ENCODE results near the gene NDUFB5.

DNA sequence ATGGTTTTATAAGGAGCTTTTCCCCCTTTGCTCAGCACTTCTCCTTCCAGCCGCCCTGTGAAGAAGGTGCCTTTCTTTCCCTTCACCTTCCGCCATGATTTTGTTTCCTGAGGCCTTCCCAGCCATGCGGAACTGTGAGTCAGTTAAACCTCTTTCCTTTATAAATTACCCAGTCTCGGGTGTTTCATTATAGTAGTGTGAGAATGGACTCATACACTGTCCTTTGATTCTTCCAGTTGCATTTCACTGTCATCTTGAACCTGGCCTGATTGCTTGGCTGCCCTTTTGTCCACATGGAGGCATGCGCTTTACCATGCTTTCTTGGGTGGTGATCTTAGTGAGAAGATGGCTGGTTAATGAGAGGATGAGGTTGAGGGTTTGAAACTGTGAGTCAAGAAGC lies 71.5 kb downstream of the NDUFB5 start:
- no peak for TF ChIP-seq EZH2 (IDR thresholded peaks at IDR 0.05; ENCODE audit: borderline replicate concordance, low read length)
- TF ChIP-seq, protein P1, sequence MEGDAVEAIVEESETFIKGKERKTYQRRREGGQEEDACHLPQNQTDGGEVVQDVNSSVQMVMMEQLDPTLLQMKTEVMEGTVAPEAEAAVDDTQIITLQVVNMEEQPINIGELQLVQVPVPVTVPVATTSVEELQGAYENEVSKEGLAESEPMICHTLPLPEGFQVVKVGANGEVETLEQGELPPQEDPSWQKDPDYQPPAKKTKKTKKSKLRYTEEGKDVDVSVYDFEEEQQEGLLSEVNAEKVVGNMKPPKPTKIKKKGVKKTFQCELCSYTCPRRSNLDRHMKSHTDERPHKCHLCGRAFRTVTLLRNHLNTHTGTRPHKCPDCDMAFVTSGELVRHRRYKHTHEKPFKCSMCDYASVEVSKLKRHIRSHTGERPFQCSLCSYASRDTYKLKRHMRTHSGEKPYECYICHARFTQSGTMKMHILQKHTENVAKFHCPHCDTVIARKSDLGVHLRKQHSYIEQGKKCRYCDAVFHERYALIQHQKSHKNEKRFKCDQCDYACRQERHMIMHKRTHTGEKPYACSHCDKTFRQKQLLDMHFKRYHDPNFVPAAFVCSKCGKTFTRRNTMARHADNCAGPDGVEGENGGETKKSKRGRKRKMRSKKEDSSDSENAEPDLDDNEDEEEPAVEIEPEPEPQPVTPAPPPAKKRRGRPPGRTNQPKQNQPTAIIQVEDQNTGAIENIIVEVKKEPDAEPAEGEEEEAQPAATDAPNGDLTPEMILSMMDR (IDR thresholded peaks at IDR 0.05; ENCODE audit: low read length): no peak

Data from OCI-LY1 (cell line).